Calu3 (cell line): ENCODE measurements around the gene SOS1. TPM values are rescaled to one million over a fixed set of nuclear protein-coding genes. Genes with fewer than 3 reads are reported as not detected.

Experiments used
- BruUV-seq: library from RNA; stranded (reverse); fragments of 400-500 nt; replicated peaks from 2 replicates; lab custom pipeline; 2021; lab: Mats Ljungman, UMichigan
- CTCF ChIA-PET: fragments of 300-600 bp; sonication (Branson Sonifier 250); formaldehyde crosslinking; loops from one replicate; lab custom pipeline; 2022; ENCODE audit warnings: antibody characterized with exemption; lab: Charles Lee
- DNase-seq: peaks from one replicate; pipeline ENCODE4 v3.0.0; 2022
- H3K27ac Mint-ChIP-seq: one replicate; pipeline ENCODE4 v1.8.0; 2022; ENCODE audit warnings: mixed read lengths; ENCODE audit not compliant: unreplicated experiment
- H3K27me3 Mint-ChIP-seq: one replicate; pipeline ENCODE4 v1.8.0; 2022; ENCODE audit warnings: mixed read lengths; ENCODE audit not compliant: unreplicated experiment
- H3K36me3 Mint-ChIP-seq: one replicate; pipeline ENCODE4 v1.8.0; 2022; ENCODE audit warnings: mild to moderate bottlenecking, moderate library complexity, mixed read lengths; ENCODE audit not compliant: insufficient read depth, unreplicated experiment
- H3K4me1 Mint-ChIP-seq: one replicate; pipeline ENCODE4 v1.8.0; 2022; ENCODE audit warnings: mild to moderate bottlenecking, low read depth, mixed read lengths; ENCODE audit not compliant: unreplicated experiment
- H3K4me3 Mint-ChIP-seq: one replicate; pipeline ENCODE4 v1.8.0; 2022; ENCODE audit warnings: mild to moderate bottlenecking, low read depth, moderate library complexity, mixed read lengths; ENCODE audit not compliant: unreplicated experiment
- H3K9me3 Mint-ChIP-seq: one replicate; pipeline ENCODE4 v1.8.0; 2022; ENCODE audit warnings: low read depth, mixed read lengths; ENCODE audit not compliant: unreplicated experiment
- CTCF ChIP-seq: fragments of 200-600 bp; IDR thresholded peaks from one replicate; pipeline ENCODE4 v1.8.0; 2022; ENCODE audit warnings: antibody characterized with exemption; ENCODE audit not compliant: unreplicated experiment
- intact Hi-C: fragments of 100-400 bp; cut with micrococcal nuclease; formaldehyde crosslinking; loops from one replicate; pipeline ENCODE4 v1.10.0; 2022; ENCODE audit not compliant: unreplicated experiment
- total RNA-seq: library from RNA; stranded (reverse); gene quantifications from 2 replicates; pipeline ENCODE4 v1.2.3, GENCODE V29; 2022

The SOS1 gene
- total RNA-seq, 1 experiment from 2014 or later = 40.0 TPM

DNA sequence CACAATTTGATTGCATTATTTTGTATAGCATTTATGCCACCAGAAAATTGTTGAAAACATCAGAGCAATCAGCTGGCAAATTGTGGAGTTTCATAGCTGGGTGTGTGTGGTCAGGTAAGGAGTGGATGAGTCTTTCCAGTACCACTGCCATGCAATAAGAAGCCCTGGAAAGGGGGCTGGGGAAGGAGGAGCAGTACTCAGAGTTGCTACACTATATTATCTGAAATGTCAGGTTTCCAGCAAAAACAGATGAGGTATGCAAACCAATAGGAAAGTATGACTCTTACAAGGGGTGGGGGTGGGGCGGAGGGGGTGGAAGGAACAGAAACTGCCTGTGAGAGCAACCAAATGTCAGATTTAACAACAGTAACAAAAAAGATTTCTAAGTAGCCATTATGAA is 112.2 kb downstream of the SOS1 start:
- Mint-ChIP-seq H3K9me3 (no peaks in the 10 kb centered on the region), H3K36me3 (peaks cover 14% of the 10 kb centered on the region), H3K27ac (no peak overlapping the region), H3K4me3 (no peak overlapping the region), H3K4me1 (no peaks in the 10 kb centered on the region), H3K27me3 (no peaks in the 10 kb centered on the region)
- BruUV-seq = no TSS peak
- no peak for DNase-seq
- CTCF ChIA-PET = interaction anchor here (1.0 kb wide), 1 partner anchor 9 kb away, joined by 3 read pairs; no protein-coding TSS in a partner anchor
- intact Hi-C loops = no loop called here
- TF ChIP-seq CTCF = no peak

DNA sequence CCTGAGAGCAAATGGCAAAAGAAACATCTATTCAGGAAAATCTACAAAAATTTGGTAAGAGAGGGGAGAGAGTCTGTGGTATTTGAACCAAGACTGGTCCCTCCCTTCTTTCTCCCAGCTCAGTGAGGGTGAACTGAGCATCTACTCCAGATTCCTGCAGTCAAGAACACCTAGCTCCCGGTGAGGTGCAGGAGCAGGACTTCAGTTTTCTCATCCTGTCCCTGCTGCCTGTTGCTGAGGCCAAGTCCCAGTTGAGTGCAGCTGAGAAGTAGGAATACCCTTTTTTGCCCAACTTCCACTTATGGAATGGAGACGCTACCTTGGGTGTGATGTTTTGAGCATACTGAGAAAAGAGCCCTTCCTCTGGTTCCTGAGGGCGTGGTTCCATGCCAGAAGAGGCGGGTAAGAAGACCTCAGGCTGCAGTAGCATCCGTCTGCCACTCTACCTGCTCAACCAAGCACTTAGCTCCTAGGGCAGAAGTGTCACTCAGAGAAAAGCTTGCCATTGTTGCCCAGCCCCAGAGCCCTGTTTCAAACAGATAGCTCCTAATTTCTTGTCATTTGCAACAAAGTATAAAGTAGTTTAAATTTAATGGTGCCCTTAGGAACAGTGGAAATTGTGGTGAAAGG is 112.9 kb downstream of the SOS1 start:
- intact Hi-C loops = no loop called here
- Mint-ChIP-seq H3K36me3 (peaks cover 14% of the 10 kb centered on the region), H3K4me1 (no peaks in the 10 kb centered on the region), H3K9me3 (no peaks in the 10 kb centered on the region), H3K27me3 (no peaks in the 10 kb centered on the region), H3K4me3 (no peak overlapping the region), H3K27ac (no peak overlapping the region)
- BruUV-seq = no TSS peak
- TF ChIP-seq CTCF = no peak
- CTCF ChIA-PET = interaction anchor here (1.0 kb wide), 1 partner anchor 10 kb away, joined by 3 read pairs; no protein-coding TSS in a partner anchor
- no peak for DNase-seq

DNA sequence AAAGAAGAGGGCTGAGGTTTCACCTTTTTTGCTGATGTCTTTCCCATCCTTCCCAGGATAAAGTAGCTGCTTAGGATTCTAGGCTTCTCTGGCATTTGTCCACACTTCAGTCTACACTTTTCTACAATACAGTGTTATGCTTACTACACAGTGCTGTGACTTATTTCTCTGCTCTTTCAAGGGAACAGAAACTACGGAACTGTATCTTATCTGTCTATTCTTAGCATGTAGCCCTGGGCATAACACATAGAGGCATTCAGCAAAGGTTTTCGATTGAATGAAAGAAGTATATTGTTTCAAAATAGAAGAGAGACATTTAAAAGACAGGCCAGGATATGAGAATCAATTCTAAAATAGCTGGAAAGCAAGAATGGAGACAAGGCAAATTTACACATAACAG is 120.3 kb downstream of the SOS1 start:
- no peak overlapping the region for H3K27ac Mint-ChIP-seq
- CTCF ChIA-PET = no interaction called here
- TF ChIP-seq CTCF = no peak

DNA sequence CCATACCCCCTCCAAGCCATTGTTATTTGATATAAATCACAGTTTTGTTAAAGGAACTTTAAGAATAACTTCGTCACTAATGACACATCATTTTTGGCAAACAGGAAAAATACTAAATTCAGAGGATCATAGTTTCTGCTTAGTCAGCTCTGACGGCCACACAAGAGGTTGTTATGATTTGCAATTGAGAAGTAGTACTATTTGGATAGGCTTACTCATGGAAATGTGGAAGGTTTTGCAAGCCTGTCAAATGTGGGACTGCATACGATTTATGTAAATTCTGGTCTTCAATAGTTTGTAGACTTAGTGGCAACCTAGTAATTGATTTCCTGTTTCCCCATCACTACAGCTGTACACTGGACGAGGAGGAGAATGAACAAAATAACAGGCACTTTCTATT is 123.1 kb downstream of the SOS1 start:
- TF ChIP-seq CTCF = no peak
- no peak for DNase-seq
- Mint-ChIP-seq H3K27me3 (no peaks in the 10 kb centered on the region), H3K9me3 (no peaks in the 10 kb centered on the region), H3K4me1 (no peaks in the 10 kb centered on the region), H3K4me3 (no peak overlapping the region), H3K36me3 (no peaks in the 10 kb centered on the region), H3K27ac (no peak overlapping the region)
- CTCF ChIA-PET = no interaction called here
- intact Hi-C loops = no loop called here
- no TSS peak for BruUV-seq

More for the DNA sequence above, 120.3 kb downstream of the SOS1 start:
- Mint-ChIP-seq H3K4me3 (no peak overlapping the region), H3K36me3 (no peaks in the 10 kb centered on the region), H3K9me3 (no peaks in the 10 kb centered on the region), H3K27me3 (no peaks in the 10 kb centered on the region), H3K4me1 (no peaks in the 10 kb centered on the region)
- intact Hi-C loops = no loop called here
- DNase-seq = no peak
- no TSS peak for BruUV-seq
